Neutrophil (primary cell): ENCODE measurements around the gene EIF2S1.

Source experiments
- H3K27ac ChIP-seq: fragments of 200-600 bp; sonication (generic); 2 replicates; pipeline ENCODE4 v1.5.1; 2016; ENCODE audit warnings: mild to moderate bottlenecking, moderate library complexity
- H3K27me3 ChIP-seq: fragments of 200-600 bp; sonication (generic); 2 replicates; pipeline ENCODE4 v1.6.0; 2016; ENCODE audit warnings: mild to moderate bottlenecking
- H3K36me3 ChIP-seq: fragments of 200-600 bp; sonication (generic); 2 replicates; pipeline ENCODE4 v1.5.1; 2017
- H3K4me1 ChIP-seq, 2 experiments: fragments of 200-600 bp in 1 of 2; sonication (generic) in 1 of 2; 1 replicate in 1 of 2; 2 replicates in 1 of 2; pipeline versions ENCODE4 v1.5.1 to v1.6.1; 2013 to 2016; ENCODE audit warnings: low read depth in 1 of 2, low read length in 1 of 2, mild to moderate bottlenecking in 1 of 2, moderate library complexity in 1 of 2; ENCODE audit not compliant: control insufficient read depth in 1 of 2, insufficient read depth in 1 of 2
- H3K4me3 ChIP-seq, 2 experiments: fragments of 200-600 bp in 1 of 2; sonication (generic) in 1 of 2; 1 replicate in 1 of 2; 2 replicates in 1 of 2; pipeline ENCODE4 v1.5.1; 2013 to 2016; ENCODE audit warnings: low read depth in 1 of 2, low read length in 1 of 2, mild to moderate bottlenecking in 1 of 2, moderate library complexity in 1 of 2
- H3K9me3 ChIP-seq: fragments of 200-600 bp; sonication (generic); 2 replicates; pipeline ENCODE4 v1.5.1; 2016
- CTCF ChIP-seq: fragments of 200-600 bp; sonication (generic); IDR thresholded peaks from 2 replicates; pipeline ENCODE4 v1.5.1; 2016; ENCODE audit warnings: antibody characterized with exemption

Gene EIF2S1

GRCh38 chr14:67425608-67426007 is 65.5 kb downstream of the EIF2S1 start:
- no peak for TF ChIP-seq CTCF
- Histone ChIP-seq H3K9me3 (no peaks in the 10 kb centered on the region), H3K4me3 (no peak overlapping the region), H3K4me1 (peaks cover 0 to 6% of the 10 kb centered on the region in 2 experiments), H3K36me3 (no peaks in the 10 kb centered on the region), H3K27ac (no peak overlapping the region), H3K27me3 (peaks cover 43% of the 10 kb centered on the region)

DNA sequence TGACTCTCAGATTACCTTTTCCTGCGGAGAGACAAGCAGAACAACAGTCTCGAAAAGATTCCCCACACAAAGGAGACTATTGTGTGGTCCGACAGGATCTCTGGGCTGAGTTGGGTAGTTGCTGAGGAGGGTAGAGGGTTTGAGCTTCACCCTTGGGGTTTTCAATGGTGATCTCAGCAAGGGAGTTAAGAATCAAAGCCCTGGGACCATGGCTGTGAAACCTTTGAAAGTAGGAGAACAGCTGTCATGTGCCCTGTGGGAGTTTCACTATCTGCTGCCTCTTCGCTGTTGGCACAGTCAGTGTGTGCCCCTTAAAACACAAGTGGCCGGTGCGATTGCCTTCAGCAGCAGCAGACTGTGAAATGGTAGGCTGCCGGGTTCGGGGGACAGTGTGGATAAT is 66.0 kb downstream of the EIF2S1 start:
- Histone ChIP-seq H3K27me3 (peaks cover 43% of the 10 kb centered on the region), H3K27ac (no peak overlapping the region), H3K4me3 (no peak overlapping the region), H3K36me3 (no peaks in the 10 kb centered on the region), H3K9me3 (no peaks in the 10 kb centered on the region), H3K4me1 (peaks cover 0 to 6% of the 10 kb centered on the region in 2 experiments)
- no peak for TF ChIP-seq CTCF

DNA sequence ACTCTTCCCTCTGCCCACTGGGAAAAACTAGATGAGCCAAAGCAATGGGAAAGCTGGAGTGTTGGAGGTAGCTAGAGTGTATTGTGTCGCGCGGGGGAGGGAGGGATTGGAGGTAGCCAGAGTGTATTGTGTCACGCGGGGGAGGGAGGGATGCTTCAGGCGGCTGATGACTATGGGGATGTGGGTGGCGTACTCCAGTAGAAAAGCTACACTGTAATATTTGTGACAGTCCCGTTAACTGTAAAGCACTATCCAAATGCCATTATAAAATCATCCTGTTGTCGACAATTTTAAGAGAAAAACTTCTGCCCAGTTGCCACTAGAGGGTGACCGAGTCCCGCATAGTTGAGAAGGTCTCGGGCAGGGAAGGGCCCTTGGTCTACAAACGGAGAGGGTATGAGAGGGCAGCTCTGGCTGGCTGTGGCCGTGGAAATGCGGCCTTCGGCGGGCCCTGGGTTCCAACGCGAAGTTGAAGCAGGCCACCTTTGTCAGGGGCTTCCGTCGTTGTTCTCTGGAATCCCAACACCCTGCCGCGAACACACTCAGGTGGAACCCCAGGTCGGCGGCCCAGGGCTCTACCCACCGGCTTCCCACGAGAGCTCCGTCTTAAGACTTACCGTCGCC is 67.0 kb downstream of the EIF2S1 start:
- TF ChIP-seq CTCF, result no peak
- H3K27ac ChIP-seq, result no peak overlapping the region
- H3K9me3 ChIP-seq, result no peaks in the 10 kb centered on the region
- no peaks in the 10 kb centered on the region for H3K36me3 ChIP-seq
- H3K4me3 ChIP-seq, result no peak overlapping the region
- peaks cover 43% of the 10 kb centered on the region for H3K27me3 ChIP-seq
- peaks cover 0 to 6% of the 10 kb centered on the region in 2 experiments for H3K4me1 ChIP-seq

DNA sequence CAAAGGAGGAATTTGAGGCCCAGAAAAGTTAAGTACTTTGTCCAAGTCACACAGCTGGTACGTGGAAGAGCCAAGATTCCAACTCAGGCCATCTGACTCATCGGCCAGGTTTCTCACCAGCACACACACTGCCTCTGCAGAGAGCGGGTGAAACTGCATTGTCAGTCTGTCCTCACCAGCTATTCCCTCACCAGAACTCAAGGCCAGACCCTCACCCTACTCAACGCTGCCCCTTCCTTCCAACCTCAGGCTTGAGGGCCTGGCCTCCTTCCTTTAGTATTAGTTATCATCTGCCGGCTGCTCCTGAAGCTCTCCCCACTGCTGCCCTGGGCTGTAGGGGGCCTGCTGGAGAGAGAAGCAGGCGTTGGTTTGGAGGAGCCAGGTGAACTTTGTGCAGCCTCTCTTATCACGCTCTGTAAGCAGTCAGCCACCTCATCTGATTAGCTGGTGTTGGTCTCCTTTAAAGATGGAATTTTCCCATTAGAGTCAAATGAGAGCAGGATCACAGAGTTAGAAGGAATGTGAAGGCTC is 68.4 kb downstream of the EIF2S1 start:
- H3K9me3 ChIP-seq, result no peaks in the 10 kb centered on the region
- peaks cover 0 to 2% of the 10 kb centered on the region in 2 experiments for H3K4me1 ChIP-seq
- TF ChIP-seq CTCF, result no peak
- no peak overlapping the region for H3K27ac ChIP-seq
- peaks cover 37% of the 10 kb centered on the region for H3K27me3 ChIP-seq
- H3K4me3 ChIP-seq, result no peak overlapping the region
- H3K36me3 ChIP-seq, result no peaks in the 10 kb centered on the region

DNA sequence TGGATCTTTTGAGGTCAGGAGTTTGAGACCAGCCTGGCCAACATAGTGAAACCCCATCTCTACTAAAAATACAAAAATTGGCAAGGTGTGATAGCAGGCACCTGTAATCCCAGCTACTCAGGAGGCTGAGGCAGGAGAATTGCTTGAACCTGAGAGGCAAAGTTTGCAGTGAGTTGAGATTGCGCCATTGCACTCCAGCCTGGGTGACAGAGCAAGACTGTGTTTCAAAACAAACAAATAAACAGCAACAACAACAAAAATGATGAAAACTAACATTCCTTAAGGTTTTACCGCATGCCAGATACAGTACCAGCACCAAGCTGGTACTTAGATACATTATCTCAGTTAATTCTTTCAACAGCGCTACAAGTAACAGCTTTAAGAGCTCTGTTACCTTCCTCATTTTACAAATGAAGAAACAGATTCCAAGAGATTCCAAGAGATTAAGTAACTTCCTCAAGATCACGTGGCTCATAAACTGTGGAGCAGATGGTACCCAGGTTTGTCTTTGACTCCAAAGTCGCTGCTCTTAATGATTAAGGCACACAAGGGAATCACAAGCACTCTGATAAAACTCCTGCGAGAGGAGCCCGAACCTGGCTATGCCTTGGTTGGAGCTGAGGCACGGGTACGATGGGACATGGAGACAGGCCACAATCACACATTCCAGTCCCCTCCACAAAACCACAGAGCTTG is 69.5 kb downstream of the EIF2S1 start:
- H3K9me3 ChIP-seq, result no peaks in the 10 kb centered on the region
- H3K36me3 ChIP-seq, result no peaks in the 10 kb centered on the region
- no peak overlapping the region for H3K4me3 ChIP-seq
- H3K27me3 ChIP-seq, result peaks cover 29% of the 10 kb centered on the region
- no peaks in the 10 kb centered on the region for H3K4me1 ChIP-seq
- no peak for TF ChIP-seq CTCF
- no peak overlapping the region for H3K27ac ChIP-seq
